PFSK-1 (cell line): ENCODE measurements around the gene ADAM23.

Experiments
- FOXP2 ChIP-seq: optimal IDR thresholded peaks from 2 replicates; pipeline ENCODE3; 2011; ENCODE audit warnings: borderline replicate concordance, control low read depth, inconsistent platforms; ENCODE audit not compliant: insufficient read depth; ENCODE audit errors: extremely low read length, extremely low read depth
- POLR2AphosphoS5 ChIP-seq: IDR thresholded peaks from 2 replicates; pipeline ENCODE4 v1.6.1; 2012; ENCODE audit warnings: low read depth, mild to moderate bottlenecking, control low read depth, low read length, moderate library complexity
- SIN3A ChIP-seq: IDR thresholded peaks from 2 replicates; pipeline ENCODE4 v1.6.1; 2012; ENCODE audit warnings: mild to moderate bottlenecking, low read length, moderate library complexity, borderline replicate concordance; ENCODE audit not compliant: insufficient read depth
- TF ChIP-seq, protein P1 (sequence below), 2 experiments: IDR thresholded peaks; 2 replicates each; pipeline versions ENCODE4 v1.6.1 to v1.8.0; 2011 to 2012; ENCODE audit warnings: low read depth in 2 of 2, low read length in 2 of 2, control low read depth in 1 of 2, inconsistent platforms in 1 of 2, mild to moderate bottlenecking in 1 of 2, moderate library complexity in 1 of 2; ENCODE audit not compliant: insufficient read depth in 1 of 2

DNA sequence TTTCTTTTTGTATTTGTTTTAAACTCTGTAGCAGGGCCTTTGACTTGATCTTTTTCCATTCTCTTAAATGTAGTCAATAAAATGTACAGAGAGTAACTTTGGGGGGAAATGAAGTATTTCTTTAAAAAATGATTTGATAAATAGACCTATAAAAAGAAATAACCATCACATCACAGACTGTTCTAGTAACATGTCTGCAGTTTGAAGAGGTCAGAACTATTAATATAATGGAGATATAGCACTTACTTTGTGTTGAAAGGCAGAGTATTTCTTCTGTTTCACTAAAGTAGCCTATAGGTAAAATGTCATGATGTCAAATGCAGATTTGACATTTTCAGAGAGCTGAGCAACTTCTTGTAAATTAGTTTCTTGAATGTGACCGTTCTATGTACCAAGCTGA is 143.3 kb downstream of the ADAM23 start:
- TF ChIP-seq, protein P1, sequence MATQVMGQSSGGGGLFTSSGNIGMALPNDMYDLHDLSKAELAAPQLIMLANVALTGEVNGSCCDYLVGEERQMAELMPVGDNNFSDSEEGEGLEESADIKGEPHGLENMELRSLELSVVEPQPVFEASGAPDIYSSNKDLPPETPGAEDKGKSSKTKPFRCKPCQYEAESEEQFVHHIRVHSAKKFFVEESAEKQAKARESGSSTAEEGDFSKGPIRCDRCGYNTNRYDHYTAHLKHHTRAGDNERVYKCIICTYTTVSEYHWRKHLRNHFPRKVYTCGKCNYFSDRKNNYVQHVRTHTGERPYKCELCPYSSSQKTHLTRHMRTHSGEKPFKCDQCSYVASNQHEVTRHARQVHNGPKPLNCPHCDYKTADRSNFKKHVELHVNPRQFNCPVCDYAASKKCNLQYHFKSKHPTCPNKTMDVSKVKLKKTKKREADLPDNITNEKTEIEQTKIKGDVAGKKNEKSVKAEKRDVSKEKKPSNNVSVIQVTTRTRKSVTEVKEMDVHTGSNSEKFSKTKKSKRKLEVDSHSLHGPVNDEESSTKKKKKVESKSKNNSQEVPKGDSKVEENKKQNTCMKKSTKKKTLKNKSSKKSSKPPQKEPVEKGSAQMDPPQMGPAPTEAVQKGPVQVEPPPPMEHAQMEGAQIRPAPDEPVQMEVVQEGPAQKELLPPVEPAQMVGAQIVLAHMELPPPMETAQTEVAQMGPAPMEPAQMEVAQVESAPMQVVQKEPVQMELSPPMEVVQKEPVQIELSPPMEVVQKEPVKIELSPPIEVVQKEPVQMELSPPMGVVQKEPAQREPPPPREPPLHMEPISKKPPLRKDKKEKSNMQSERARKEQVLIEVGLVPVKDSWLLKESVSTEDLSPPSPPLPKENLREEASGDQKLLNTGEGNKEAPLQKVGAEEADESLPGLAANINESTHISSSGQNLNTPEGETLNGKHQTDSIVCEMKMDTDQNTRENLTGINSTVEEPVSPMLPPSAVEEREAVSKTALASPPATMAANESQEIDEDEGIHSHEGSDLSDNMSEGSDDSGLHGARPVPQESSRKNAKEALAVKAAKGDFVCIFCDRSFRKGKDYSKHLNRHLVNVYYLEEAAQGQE (IDR thresholded peaks at IDR 0.05; ENCODE audit: insufficient read depth in 1 of 2, low read depth in 2 of 2, low read length in 2 of 2), result no peak
- no peak for TF ChIP-seq POLR2AphosphoS5
- no peak for TF ChIP-seq FOXP2
- no peak for TF ChIP-seq SIN3A
